Testis (tissue), 3 donors: Measurements from ENCODE around the gene EIF4EBP3. TPM values are rescaled to one million over a fixed set of nuclear protein-coding genes. Genes with fewer than 3 reads are reported as not detected.

Source experiments
- DNase-seq: peaks from one replicate; pipeline ENCODE4 v3.0.0-alpha.2; 2019
- H3K27ac ChIP-seq, 2 donors: fragments of 200-600 bp; sonication (generic); one replicate each; pipeline ENCODE4 v1.5.1; 2019
- H3K27me3 ChIP-seq: fragments of 200-600 bp; sonication (generic); one replicate; pipeline ENCODE4 v1.5.1; 2019
- H3K36me3 ChIP-seq: fragments of 200-600 bp; sonication (generic); one replicate; pipeline ENCODE4 v1.5.1; 2017; ENCODE audit warnings: low read depth; ENCODE audit errors: missing control alignments
- H3K4me1 ChIP-seq: fragments of 200-600 bp; sonication (generic); one replicate; pipeline ENCODE4 v1.5.1; 2019
- H3K4me3 ChIP-seq, 2 donors: fragments of 200-600 bp; sonication (generic); one replicate each; pipeline ENCODE4 v1.5.1; 2017 to 2019
- H3K9me3 ChIP-seq: fragments of 200-600 bp; sonication (generic); one replicate; pipeline ENCODE4 v1.5.1; 2017
- CTCF ChIP-seq, 3 experiments: fragments of 450-650 bp in 2 of 3; fragments of 200-600 bp in 1 of 3; sonication (generic) in 1 of 3; IDR thresholded peaks; one replicate each; pipeline ENCODE4 v1.5.1; 2016 to 2019; ENCODE audit warnings: antibody characterized with exemption in 3 of 3, mild to moderate bottlenecking in 2 of 3, moderate library complexity in 1 of 3
- POLR2A ChIP-seq: fragments of 450-650 bp; IDR thresholded peaks from one replicate; pipeline ENCODE4 v1.6.1; 2017; ENCODE audit warnings: antibody characterized with exemption, mild to moderate bottlenecking, moderate library complexity
- WGBS, 2 donors: methylation state at CpG; one replicate each; pipeline ENCODE4 v1.1.5; 2018; 5-methylcytosine and 5-hydroxymethylcytosine counted together
- intact Hi-C: fragments of 100-400 bp; cut with DNase I; formaldehyde crosslinking; loops from one replicate; pipeline ENCODE4 v1.15.1; 2023; ENCODE audit warnings: low total_unique reads
- polyA plus RNA-seq: library from polyadenylated mRNA; stranded (reverse); fragments of 350-450 nt; fragmentation: Illumina TruSeq; extraction: RNeasy Lipid Tissue Mini Kit (QIAGEN cat#74804); gene quantifications from one replicate; pipeline ENCODE4 v1.2.3, GENCODE V29; 2014; ENCODE audit warnings: low read depth, low replicate concordance; ENCODE audit not compliant: insufficient read depth
- total RNA-seq, 2 donors: library from RNA; depleted of rRNA; stranded (reverse); fragments of >200 nt; gene quantifications; one replicate each; pipeline ENCODE4 v1.2.3, GENCODE V29; 2016

Gene EIF4EBP3
- total and polyA plus RNA-seq, 3 donors from 2014 or later: 11.7 to 47.3 (median 14.0) TPM

GRCh38 chr5:140566665-140567064 is 19.2 kb downstream of the EIF4EBP3 start:
- no peak for DNase-seq
- H3K36me3 ChIP-seq: no peaks in the 10 kb centered on the region
- no peaks in the 10 kb centered on the region for H3K27me3 ChIP-seq
- H3K9me3 ChIP-seq: no peaks in the 10 kb centered on the region
- H3K27ac ChIP-seq: no peak overlapping the region
- WGBS, 2 donors: 91 to 94% methylated on average over 5 of the region's 5 CpGs
- no peak for TF ChIP-seq CTCF (IDR thresholded peaks at IDR 0.05)
- TF ChIP-seq POLR2A: no peak
- H3K4me3 ChIP-seq: no peak overlapping the region
- H3K4me1 ChIP-seq: peaks cover 48% of the 10 kb centered on the region
- intact Hi-C loops: no loop called here

- TF ChIP-seq CTCF (IDR thresholded peaks at IDR 0.05) (no peak), POLR2A (no peak)
- Histone ChIP-seq H3K4me1 (peaks cover 53% of the 10 kb centered on the region), H3K27me3 (no peaks in the 10 kb centered on the region), H3K36me3 (no peaks in the 10 kb centered on the region), H3K27ac (no peak overlapping the region), H3K4me3 (no peak overlapping the region), H3K9me3 (no peaks in the 10 kb centered on the region)
- intact Hi-C loops: no loop called here
- DNase-seq: no peak
- WGBS, 2 donors: 92 to 94% methylated on average over 16 to 21 of the region's 22 CpGs
These were observed 19.8 kb downstream of the EIF4EBP3 start for GRCh38 chr5:140567136-140567818.

- no peak overlapping the region for H3K4me3 ChIP-seq
- H3K27ac ChIP-seq: no peak overlapping the region
- H3K36me3 ChIP-seq: no peaks in the 10 kb centered on the region
- WGBS, 2 donors: 91 to 96% methylated on average over 13 of the region's 13 CpGs
- no peak for TF ChIP-seq CTCF (IDR thresholded peaks at IDR 0.05)
- TF ChIP-seq POLR2A: no peak
- no peaks in the 10 kb centered on the region for H3K27me3 ChIP-seq
- intact Hi-C loops: no loop called here
- H3K4me1 ChIP-seq: peaks cover 52% of the 10 kb centered on the region
- no peak for DNase-seq
- H3K9me3 ChIP-seq: no peaks in the 10 kb centered on the region
These were observed 20.4 kb downstream of the EIF4EBP3 start for GRCh38 chr5:140567871-140568270.

GRCh38 chr5:140568443-140569063 is 21.1 kb downstream of the EIF4EBP3 start:
- H3K4me1 ChIP-seq: peaks cover 52% of the 10 kb centered on the region
- no peak overlapping the region for H3K4me3 ChIP-seq
- 92 to 95% methylated on average over 2 of the region's 2 CpGs for WGBS, 2 donors
- H3K36me3 ChIP-seq: no peaks in the 10 kb centered on the region
- no peaks in the 10 kb centered on the region for H3K9me3 ChIP-seq
- intact Hi-C loops: no loop called here
- TF ChIP-seq CTCF (IDR thresholded peaks at IDR 0.05) (no peak), POLR2A (no peak)
- DNase-seq: no peak
- no peaks in the 10 kb centered on the region for H3K27me3 ChIP-seq
- H3K27ac ChIP-seq: peak overlapping the region; percentile 65 to 79
